Gastroesophageal sphincter (tissue), 3 donors: ENCODE measurements around the gene ARL6IP1.

Experiments
- CTCF ChIP-seq, 4 experiments: fragments of 200-600 bp in 2 of 4; fragments of 450-650 bp in 2 of 4; sonication (generic) in 1 of 4; IDR thresholded peaks; one replicate each; pipeline ENCODE4 v1.5.1; 2017 to 2019; ENCODE audit warnings: antibody characterized with exemption in 4 of 4, mild to moderate bottlenecking in 2 of 4, moderate library complexity in 2 of 4
- POLR2A ChIP-seq, 2 donors: fragments of 450-650 bp; IDR thresholded peaks; one replicate each; pipeline ENCODE4 v1.6.1; 2017; ENCODE audit warnings: antibody characterized with exemption in 2 of 2, mild to moderate bottlenecking in 2 of 2, moderate library complexity in 1 of 2
- POLR2AphosphoS5 ChIP-seq: sonication (generic); formaldehyde crosslinking; IDR thresholded peaks from one replicate; pipeline ENCODE4 v1.6.1; 2017; ENCODE audit warnings: antibody characterized with exemption

- no peak for TF ChIP-seq POLR2A (IDR thresholded peaks at IDR 0.05)
- no peak for TF ChIP-seq CTCF (IDR thresholded peaks at IDR 0.05)
- no peak for TF ChIP-seq POLR2AphosphoS5
Observed at GRCh38 chr16:18799500-18799899, 1.8 kb downstream of the ARL6IP1 start.
